GM12801 (cell line): ENCODE data around the gene IMMP2L.

Source experiments
- TF ChIP-seq, protein P1 (sequence below): IDR thresholded peaks from one replicate; pipeline ENCODE4 v1.5.1; 2011; ENCODE audit warnings: control low read depth; ENCODE audit not compliant: insufficient read length; ENCODE audit errors: extremely low read depth

IMMP2L gene

DNA sequence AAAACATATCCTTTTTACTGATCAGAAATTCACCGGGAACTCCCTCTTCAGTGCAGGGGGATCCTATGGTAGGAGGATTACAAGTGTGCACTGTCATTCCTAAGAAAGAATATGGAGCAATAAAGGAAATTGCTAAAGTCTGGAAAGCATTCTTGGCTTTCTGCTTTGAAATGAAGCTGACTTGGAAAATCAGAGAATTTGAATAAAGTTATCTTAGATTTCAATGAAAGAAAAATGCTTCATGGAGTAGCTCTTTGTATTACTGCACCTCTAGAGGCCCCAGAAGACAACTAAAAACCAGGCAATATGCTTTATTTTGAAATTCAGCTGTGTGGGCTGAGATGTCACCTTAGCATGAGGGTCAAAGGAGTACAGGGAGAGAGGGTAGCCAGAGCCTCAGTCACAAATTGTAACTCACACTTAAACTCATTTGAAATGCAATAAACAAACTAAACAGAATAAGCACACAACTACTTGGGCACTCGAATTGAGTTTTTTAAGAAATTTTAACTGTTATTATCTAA lies 102.5 kb downstream of the IMMP2L start:
- TF ChIP-seq, protein P1, sequence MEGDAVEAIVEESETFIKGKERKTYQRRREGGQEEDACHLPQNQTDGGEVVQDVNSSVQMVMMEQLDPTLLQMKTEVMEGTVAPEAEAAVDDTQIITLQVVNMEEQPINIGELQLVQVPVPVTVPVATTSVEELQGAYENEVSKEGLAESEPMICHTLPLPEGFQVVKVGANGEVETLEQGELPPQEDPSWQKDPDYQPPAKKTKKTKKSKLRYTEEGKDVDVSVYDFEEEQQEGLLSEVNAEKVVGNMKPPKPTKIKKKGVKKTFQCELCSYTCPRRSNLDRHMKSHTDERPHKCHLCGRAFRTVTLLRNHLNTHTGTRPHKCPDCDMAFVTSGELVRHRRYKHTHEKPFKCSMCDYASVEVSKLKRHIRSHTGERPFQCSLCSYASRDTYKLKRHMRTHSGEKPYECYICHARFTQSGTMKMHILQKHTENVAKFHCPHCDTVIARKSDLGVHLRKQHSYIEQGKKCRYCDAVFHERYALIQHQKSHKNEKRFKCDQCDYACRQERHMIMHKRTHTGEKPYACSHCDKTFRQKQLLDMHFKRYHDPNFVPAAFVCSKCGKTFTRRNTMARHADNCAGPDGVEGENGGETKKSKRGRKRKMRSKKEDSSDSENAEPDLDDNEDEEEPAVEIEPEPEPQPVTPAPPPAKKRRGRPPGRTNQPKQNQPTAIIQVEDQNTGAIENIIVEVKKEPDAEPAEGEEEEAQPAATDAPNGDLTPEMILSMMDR: no peak

DNA sequence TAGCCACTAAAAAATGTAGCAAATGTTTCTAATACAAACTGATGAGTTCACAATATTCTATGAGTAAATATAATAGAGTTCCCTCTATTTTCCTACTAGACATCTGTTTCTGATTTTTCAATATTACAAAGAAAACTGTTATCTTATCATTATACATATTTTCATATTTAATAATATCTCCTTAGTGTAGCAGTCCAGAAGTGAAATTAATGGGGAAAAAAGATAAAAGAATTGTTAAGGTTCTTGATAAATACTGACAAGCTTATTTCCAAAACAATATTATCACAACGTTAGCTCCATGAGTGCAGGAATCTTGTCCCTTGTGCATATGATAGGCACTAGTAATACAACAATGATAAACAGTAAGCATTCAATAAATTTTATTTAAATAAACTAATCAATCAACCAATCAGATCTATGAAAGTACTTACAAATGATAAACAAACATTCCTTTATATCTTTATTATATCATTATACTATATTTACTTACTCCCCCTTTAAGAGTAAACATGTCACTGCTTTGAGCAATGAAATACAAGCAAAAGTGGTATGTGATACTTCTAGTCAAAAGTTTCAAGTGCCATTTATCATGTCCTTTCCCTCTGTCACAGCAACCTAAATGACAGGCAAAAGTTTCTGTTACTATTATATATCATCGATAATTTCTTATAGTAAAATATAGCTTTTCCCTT lies 103.1 kb downstream of the IMMP2L start:
- TF ChIP-seq, protein P1: no peak

DNA sequence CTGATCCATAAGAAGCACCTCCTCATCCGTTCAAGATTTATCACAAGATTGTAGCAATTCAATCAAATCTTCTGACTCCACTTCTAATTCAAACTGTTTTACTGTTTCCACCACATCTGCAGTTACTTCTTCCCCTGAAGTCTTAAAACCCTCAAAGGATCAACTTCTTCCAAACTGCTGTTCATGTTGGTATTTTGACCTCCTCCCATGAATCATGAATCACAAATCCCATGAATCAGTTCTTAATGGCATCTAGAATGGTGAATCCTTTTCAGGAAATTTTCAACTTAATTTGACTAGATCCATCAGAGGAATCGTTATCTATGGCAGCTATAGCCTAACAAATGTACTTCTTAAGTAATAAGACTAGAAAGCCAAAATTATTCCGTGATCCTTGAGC lies 122.3 kb downstream of the IMMP2L start:
- TF ChIP-seq, protein P1: no peak

DNA sequence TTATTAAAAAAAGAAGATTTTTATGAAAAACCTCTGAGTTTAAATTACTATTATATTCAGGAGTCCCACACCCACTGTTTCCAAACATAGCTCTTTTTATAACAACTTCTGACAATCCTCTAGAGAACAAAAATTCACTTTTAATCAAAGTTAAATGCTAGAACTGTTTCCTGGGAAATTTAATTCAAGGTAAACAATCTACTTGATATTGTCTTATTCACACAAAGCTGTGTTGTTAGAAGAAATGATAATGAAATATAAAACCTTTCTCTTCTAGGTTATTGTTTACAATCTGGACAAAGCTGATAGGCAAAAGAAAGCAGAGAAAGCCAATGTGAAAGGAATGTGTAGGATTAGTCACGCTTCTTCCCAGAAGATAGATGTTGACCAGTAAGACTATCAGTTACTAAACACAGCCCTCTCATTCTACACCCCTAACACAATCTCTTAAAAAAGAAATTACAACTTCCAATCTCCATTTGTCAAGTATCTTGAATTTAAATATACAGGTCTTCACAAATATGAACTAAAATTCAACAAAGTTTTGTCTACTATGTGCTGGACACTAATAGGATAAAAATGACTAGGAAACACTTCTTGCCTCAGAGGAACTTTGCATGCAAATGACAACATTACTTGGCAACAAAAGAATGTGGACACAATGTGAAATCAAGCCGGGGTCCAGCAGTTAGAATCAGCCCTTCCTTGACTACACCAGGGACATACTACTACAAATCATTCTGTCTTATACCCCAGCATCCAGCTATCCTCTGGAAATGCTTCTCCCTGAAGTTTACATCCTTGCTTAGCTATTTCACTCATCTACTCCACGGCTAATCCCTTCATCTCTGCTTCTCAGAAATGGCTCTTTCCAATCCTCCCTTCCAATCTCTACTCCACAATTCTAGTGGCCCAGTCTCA lies 123.7 kb downstream of the IMMP2L start:
- TF ChIP-seq, protein P1: no peak

DNA sequence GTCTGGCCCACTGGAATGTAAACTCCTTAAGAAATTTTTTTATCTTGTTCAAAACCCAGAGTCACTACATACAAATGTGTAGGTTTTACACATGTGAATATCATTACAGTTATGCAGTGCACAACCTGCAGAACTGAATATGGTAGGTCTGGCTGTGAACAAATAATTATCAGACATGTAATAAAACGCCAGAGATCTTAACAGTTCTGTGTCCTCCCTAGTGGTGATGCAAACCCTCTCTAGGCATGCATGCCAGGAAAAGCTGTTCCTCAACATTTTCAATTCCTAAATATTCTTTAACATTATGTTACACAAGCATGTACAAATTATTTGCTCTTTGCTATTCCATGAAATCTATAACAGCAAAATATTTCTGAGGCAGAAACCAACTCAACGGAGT lies 124.6 kb downstream of the IMMP2L start:
- TF ChIP-seq, protein P1: no peak

DNA sequence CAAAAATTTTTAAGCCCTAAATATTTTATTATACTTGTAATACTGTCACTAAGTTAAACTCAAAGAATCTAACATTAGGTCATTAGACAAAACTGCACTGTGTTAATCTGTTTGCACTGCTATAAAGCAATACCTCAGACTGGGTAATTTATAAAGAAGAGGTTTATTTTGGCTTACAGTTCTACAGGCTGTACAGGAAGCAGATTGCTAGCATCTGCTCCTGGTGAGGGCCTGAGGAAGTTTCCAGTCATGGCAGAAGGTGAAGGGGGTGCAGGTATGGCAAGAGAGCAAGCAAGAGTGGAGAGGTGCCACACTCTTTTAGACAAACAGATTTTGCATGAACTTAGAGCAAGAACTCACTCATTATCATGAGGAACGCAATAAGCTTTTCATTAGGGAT lies 125.7 kb downstream of the IMMP2L start:
- TF ChIP-seq, protein P1: no peak

DNA sequence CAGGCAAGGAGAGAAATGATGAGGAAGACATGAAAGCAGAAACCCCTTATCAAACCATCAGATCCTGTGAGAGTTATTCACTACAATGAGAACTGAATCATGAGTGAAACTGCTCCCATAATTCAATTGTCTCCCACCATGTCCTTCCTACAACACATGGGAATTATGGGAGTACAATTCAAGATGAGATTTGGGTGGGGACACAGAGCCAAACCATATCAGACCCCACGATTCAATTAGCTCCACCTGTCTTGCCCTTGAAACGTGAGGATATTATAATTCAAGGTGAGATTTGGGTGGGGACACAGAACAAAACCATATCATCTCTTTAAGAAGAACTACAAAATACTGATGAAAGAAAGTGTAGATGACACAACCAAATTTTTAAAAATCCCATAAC lies 128.9 kb downstream of the IMMP2L start:
- TF ChIP-seq, protein P1: no peak
